NCI-H2227 (cell line): ENCODE data around the gene LRATD1.

Source experiments
- DNase-seq: peaks from one replicate; lab custom pipeline; 2025; ENCODE audit not compliant: unreplicated experiment; lab: John Stamatoyannopoulos, UW

LRATD1 gene

GRCh38 chr2:14633461-14634181 lies 1.1 kb downstream of the LRATD1 start:
- DNase-seq, result peak; percentile 35

GRCh38 chr2:14634182-14634488 lies 1.6 kb downstream of the LRATD1 start:
- no peak for DNase-seq

GRCh38 chr2:14634489-14635390 lies 2.2 kb downstream of the LRATD1 start:
- peak; percentile 89 for DNase-seq

- DNase-seq, result peak; percentile 84
Observed at GRCh38 chr2:14635391-14635871, 2.9 kb downstream of the LRATD1 start.

GRCh38 chr2:14638488-14638887 lies 6.0 kb downstream of the LRATD1 start:
- no peak for DNase-seq

- no peak for DNase-seq
Observed at GRCh38 chr2:14641116-14641515, 8.6 kb downstream of the LRATD1 start.

GRCh38 chr2:14642499-14642898 lies 10.0 kb downstream of the LRATD1 start:
- DNase-seq, result no peak

GRCh38 chr2:14647714-14648113 lies 15.2 kb downstream of the LRATD1 start:
- DNase-seq, result no peak

GRCh38 chr2:14650066-14650465 lies 17.5 kb downstream of the LRATD1 start:
- DNase-seq, result no peak

- no peak for DNase-seq
Observed at GRCh38 chr2:14654835-14655282, 22.3 kb downstream of the LRATD1 start.

GRCh38 chr2:14656146-14656545 lies 23.6 kb downstream of the LRATD1 start:
- DNase-seq, result no peak

- DNase-seq, result no peak
Observed at GRCh38 chr2:14661163-14661562, 28.6 kb downstream of the LRATD1 start.

GRCh38 chr2:14673351-14673875 lies 40.9 kb downstream of the LRATD1 start:
- DNase-seq, result no peak

GRCh38 chr2:14675489-14675888 lies 43.0 kb downstream of the LRATD1 start:
- DNase-seq, result no peak

GRCh38 chr2:14676371-14676770 lies 43.9 kb downstream of the LRATD1 start:
- no peak for DNase-seq

GRCh38 chr2:14677039-14677438 lies 44.5 kb downstream of the LRATD1 start:
- no peak for DNase-seq

GRCh38 chr2:14678761-14679160 lies 46.2 kb downstream of the LRATD1 start:
- DNase-seq, result no peak

GRCh38 chr2:14681608-14682007 lies 49.1 kb downstream of the LRATD1 start:
- DNase-seq, result no peak
